OCI-LY1 (cell line): Measurements from ENCODE around the gene BRD3OS.

ENCODE experiments used
- H2AFZ ChIP-seq: fragments of 200-600 bp; sonication (generic), shearing (Covaris generic); 2 replicates; pipeline ENCODE4 v1.6.0; 2014; ENCODE audit warnings: antibody characterized with exemption, mild to moderate bottlenecking, low read length
- H3F3A ChIP-seq: fragments of 200-600 bp; sonication (generic), shearing (Covaris generic); 2 replicates; pipeline ENCODE4 v1.6.0; 2014; ENCODE audit warnings: mild to moderate bottlenecking, antibody characterized with exemption, low read length, moderate library complexity; ENCODE audit not compliant: insufficient read depth
- H3K27ac ChIP-seq: fragments of 200-600 bp; sonication (generic); 2 replicates; pipeline ENCODE4 v1.5.1; 2014; ENCODE audit warnings: low read length, mixed run types, mild to moderate bottlenecking, low read depth; ENCODE audit not compliant: poor library complexity, severe bottlenecking
- H3K27me3 ChIP-seq: fragments of 200-600 bp; sonication (generic); 2 replicates; pipeline ENCODE4 v1.6.0; 2014; ENCODE audit warnings: antibody characterized with exemption, mild to moderate bottlenecking, low read length, moderate library complexity; ENCODE audit not compliant: insufficient read depth
- H3K36me3 ChIP-seq: fragments of 200-600 bp; sonication (generic); 2 replicates; pipeline ENCODE4 v1.6.1; 2014; ENCODE audit warnings: mild to moderate bottlenecking, antibody characterized with exemption, low read length, moderate library complexity, mixed read lengths; ENCODE audit not compliant: insufficient read depth
- H3K4me1 ChIP-seq: fragments of 200-600 bp; sonication (generic); 2 replicates; pipeline ENCODE4 v1.5.1; 2014; ENCODE audit warnings: mild to moderate bottlenecking, low read length, moderate library complexity; ENCODE audit not compliant: insufficient read depth, severe bottlenecking
- H3K4me2 ChIP-seq: fragments of 200-600 bp; sonication (generic), shearing (Covaris generic); 2 replicates; pipeline ENCODE4 v1.6.1; 2014; ENCODE audit warnings: low read length
- H3K4me3 ChIP-seq: fragments of 200-600 bp; sonication (generic); 2 replicates; pipeline ENCODE4 v1.5.1; 2014; ENCODE audit warnings: low read length, low read depth, mild to moderate bottlenecking, mixed read lengths; ENCODE audit not compliant: poor library complexity, severe bottlenecking
- H3K79me2 ChIP-seq: fragments of 200-600 bp; shearing (Covaris generic); 2 replicates; pipeline ENCODE4 v1.6.1; 2016; ENCODE audit warnings: mixed run types, low read length, mixed read lengths; ENCODE audit not compliant: insufficient read depth
- H3K9ac ChIP-seq: fragments of 200-600 bp; sonication (generic), shearing (Covaris generic); 2 replicates; pipeline ENCODE4 v1.6.1; 2014; ENCODE audit warnings: mild to moderate bottlenecking, low read length, mixed read lengths
- H3K9me2 ChIP-seq: fragments of 200-600 bp; sonication (generic), shearing (Covaris generic); 2 replicates; pipeline ENCODE4 v1.6.1; 2014; ENCODE audit warnings: low read depth, mild to moderate bottlenecking, low read length, mixed read lengths
- H3K9me3 ChIP-seq: fragments of 200-600 bp; shearing (Covaris generic); 2 replicates; pipeline ENCODE4 v1.6.1; 2014; ENCODE audit warnings: low read length, mixed read lengths
- H4K20me1 ChIP-seq: fragments of 200-600 bp; sonication (generic), shearing (Covaris generic); 2 replicates; pipeline ENCODE4 v1.6.0; 2016; ENCODE audit warnings: mild to moderate bottlenecking, low read length; ENCODE audit not compliant: insufficient read depth
- CTCF ChIP-seq: fragments of 200-600 bp; sonication (generic), shearing (Covaris generic); IDR thresholded peaks from 2 replicates; pipeline ENCODE4 v1.5.1; 2017; ENCODE audit warnings: mild to moderate bottlenecking, antibody characterized with exemption, low read length, moderate library complexity, mixed read lengths
- EZH2 ChIP-seq: fragments of 200-600 bp; sonication (generic), shearing (Covaris generic); IDR thresholded peaks from 2 replicates; pipeline ENCODE4 v1.8.0; 2017; ENCODE audit warnings: borderline replicate concordance, mixed run types, mild to moderate bottlenecking, antibody characterized with exemption, low read length, moderate library complexity, mixed read lengths

BRD3OS gene

GRCh38 chr9:134054891-134055811, 29.9 kb downstream of the BRD3OS start:
- H3K4me2 ChIP-seq = no peak overlapping the region
- no peaks in the 10 kb centered on the region for H4K20me1 ChIP-seq
- H3K4me1 ChIP-seq = no peaks in the 10 kb centered on the region
- no peak overlapping the region for H3K27ac ChIP-seq
- no peak overlapping the region for H3K9ac ChIP-seq
- H3K4me3 ChIP-seq = no peak overlapping the region
- no peaks in the 10 kb centered on the region for H3K36me3 ChIP-seq
- H3K27me3 ChIP-seq = no peaks in the 10 kb centered on the region; the same call in 1 of the 2 replicates
- no peak for TF ChIP-seq CTCF
- TF ChIP-seq EZH2 = no peak
- H3K9me2 ChIP-seq = no peaks in the 10 kb centered on the region
- H3F3A ChIP-seq = no peaks in the 10 kb centered on the region
- H3K79me2 ChIP-seq = no peaks in the 10 kb centered on the region
- no peaks in the 10 kb centered on the region for H3K9me3 ChIP-seq
- no peak overlapping the region for H2AFZ ChIP-seq

- Histone ChIP-seq H3K27ac (no peak overlapping the region), H3K9me2 (no peaks in the 10 kb centered on the region), H3K4me1 (no peaks in the 10 kb centered on the region), H3F3A (no peaks in the 10 kb centered on the region), H3K4me2 (no peak overlapping the region), H3K9me3 (no peaks in the 10 kb centered on the region), H3K27me3 (no peaks in the 10 kb centered on the region; the same call in 1 of the 2 replicates), H3K79me2 (no peaks in the 10 kb centered on the region), H2AFZ (no peak overlapping the region), H3K36me3 (no peaks in the 10 kb centered on the region), H3K9ac (no peak overlapping the region), H4K20me1 (no peaks in the 10 kb centered on the region), H3K4me3 (no peak overlapping the region)
- TF ChIP-seq CTCF (no peak), EZH2 (no peak)
Measured at GRCh38 chr9:134055981-134056461, 30.7 kb downstream of the BRD3OS start.

- TF ChIP-seq CTCF (no peak), EZH2 (no peak)
- no peaks in the 10 kb centered on the region for H3F3A ChIP-seq
- no peak overlapping the region for H3K9ac ChIP-seq
- H3K27ac ChIP-seq = no peak overlapping the region
- H3K4me2 ChIP-seq = no peak overlapping the region
- no peaks in the 10 kb centered on the region for H3K36me3 ChIP-seq
- no peaks in the 10 kb centered on the region for H3K79me2 ChIP-seq
- H3K4me3 ChIP-seq = no peak overlapping the region
- no peak overlapping the region for H2AFZ ChIP-seq
- no peaks in the 10 kb centered on the region for H3K9me2 ChIP-seq
- no peaks in the 10 kb centered on the region for H3K9me3 ChIP-seq
- H3K4me1 ChIP-seq = no peaks in the 10 kb centered on the region
- no peaks in the 10 kb centered on the region for H4K20me1 ChIP-seq
- no peaks in the 10 kb centered on the region; the same call in 1 of the 2 replicates for H3K27me3 ChIP-seq
Measured at GRCh38 chr9:134056483-134057306, 31.4 kb downstream of the BRD3OS start.
